OCI-LY3 (cell line): ENCODE results near the gene CR1L.

ENCODE experiments used
- H2AFZ ChIP-seq: fragments of 200-600, 300-600 bp; shearing (Covaris generic); 2 replicates; pipeline ENCODE4 v1.6.0; 2014; ENCODE audit warnings: antibody characterized with exemption, low read depth, low read length
- H3K27ac ChIP-seq: fragments of 200-600, 300-600 bp; sonication (generic); 2 replicates; pipeline ENCODE4 v1.5.1; 2014; ENCODE audit warnings: mild to moderate bottlenecking, low read length, moderate library complexity, mixed read lengths
- H3K27me3 ChIP-seq: fragments of 200-600, 300-600 bp; sonication (generic); 2 replicates; pipeline ENCODE4 v1.6.1; 2014; ENCODE audit warnings: low read depth, low read length, mixed read lengths
- H3K36me3 ChIP-seq: fragments of 200-600, 300-600 bp; sonication (generic); replicated peaks from 2 replicates; pipeline ENCODE3; 2014; ENCODE audit warnings: low read depth, low read length, mixed read lengths
- H3K4me1 ChIP-seq: fragments of 300-600, 200-600 bp; sonication (generic); 2 replicates; pipeline ENCODE4 v1.6.1; 2014; ENCODE audit warnings: low read length, mixed read lengths
- H3K4me2 ChIP-seq: fragments of 200-600, 300-600 bp; sonication (generic); 2 replicates; pipeline ENCODE4 v1.6.1; 2014; ENCODE audit warnings: low read length, mixed read lengths
- H3K4me3 ChIP-seq: fragments of 300-600, 200-600 bp; sonication (generic); 2 replicates; pipeline ENCODE4 v1.5.1; 2014; ENCODE audit warnings: antibody characterized with exemption, mild to moderate bottlenecking, low read length, moderate library complexity
- H3K79me2 ChIP-seq: fragments of 300-600, 200-600 bp; shearing (Covaris generic); 2 replicates; pipeline ENCODE4 v1.6.1; 2014; ENCODE audit warnings: mild to moderate bottlenecking, low read length, mixed read lengths
- H3K9ac ChIP-seq: fragments of 300-600, 200-600 bp; shearing (Covaris generic); 2 replicates; pipeline ENCODE4 v1.6.0; 2014; ENCODE audit warnings: mild to moderate bottlenecking, low read length, moderate library complexity
- H3K9me3 ChIP-seq: fragments of 200-600, 300-600 bp; shearing (Covaris generic); 2 replicates; pipeline ENCODE4 v1.6.1; 2014; ENCODE audit warnings: low read length, mixed read lengths; ENCODE audit not compliant: insufficient read depth
- H4K20me1 ChIP-seq: fragments of 200-600, 300-600 bp; sonication (generic); 2 replicates; pipeline ENCODE4 v1.6.1; 2016; ENCODE audit warnings: low read length, mixed read lengths; ENCODE audit not compliant: insufficient read depth
- EZH2phosphoT487 ChIP-seq: fragments of 200-600 bp; shearing (Covaris generic); IDR thresholded peaks from 2 replicates; pipeline ENCODE4 v1.6.1; 2018; ENCODE audit warnings: antibody characterized with exemption, mixed run types, low read depth
- TF ChIP-seq, protein P1 (sequence below): fragments of 200-600, 300-600 bp; sonication (generic); IDR thresholded peaks from 2 replicates; pipeline ENCODE4 v1.5.1; 2014; ENCODE audit warnings: antibody characterized with exemption, low read length, low read depth

The CR1L gene

DNA sequence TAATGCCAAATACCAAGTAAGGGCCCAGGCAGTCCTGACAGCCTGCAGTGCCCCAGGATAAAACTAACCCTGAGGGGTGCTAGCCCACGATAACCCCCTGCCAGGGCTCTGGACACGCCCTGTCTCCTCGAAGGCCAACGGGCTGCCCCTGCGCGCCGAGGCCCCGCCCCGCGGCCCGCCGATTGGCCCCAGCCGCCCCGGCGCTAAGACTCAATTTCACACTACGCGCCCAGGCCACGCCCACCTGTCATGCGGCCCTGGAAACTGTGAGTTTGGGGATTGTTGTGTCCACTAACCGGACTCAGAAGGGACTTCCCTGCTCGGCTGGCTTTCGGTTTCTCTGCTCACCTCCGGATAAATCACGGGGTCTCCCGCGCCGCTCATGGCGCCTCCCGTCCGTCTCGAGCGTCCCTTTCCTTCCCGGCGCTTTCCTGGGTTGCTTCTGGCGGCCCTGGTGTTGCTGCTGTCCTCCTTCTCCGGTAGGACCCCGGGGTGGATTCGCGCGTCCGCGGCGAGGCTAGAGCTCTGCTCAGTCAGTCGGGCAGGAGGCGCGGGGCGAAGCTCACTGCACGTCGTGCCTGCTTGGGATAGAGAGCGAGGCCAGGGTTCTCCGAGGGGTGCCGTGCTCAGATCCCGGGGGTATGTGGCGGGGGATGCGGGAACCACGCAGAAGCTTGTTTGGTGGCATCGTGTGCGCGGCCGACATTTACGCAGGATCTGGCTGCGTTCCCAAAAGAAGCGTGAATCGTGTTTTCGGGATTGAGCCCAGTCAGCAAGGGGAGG lies at the start of gene CR1L:
Gene CR1L (plus strand): TSS at position 282 of the 783 bp plus-strand sequence. CDS start 101 bp downstream, at position 383.
- Histone ChIP-seq H3K27ac (no peak within 1 kb of the TSS), H4K20me1 (no peaks in the 10 kb centered on the region), H3K27me3 (peaks cover 37% of the 10 kb centered on the region), H3K4me2 (peak within 1 kb of the TSS; percentile 95), H3K4me1 (peaks cover 40% of the 10 kb centered on the region), H3K36me3 (no peaks in the 10 kb centered on the region), H3K79me2 (no peaks in the 10 kb centered on the region), H3K9ac (peak within 1 kb of the TSS; percentile 19; the same call in 1 of the 2 replicates), H3K9me3 (no peaks in the 10 kb centered on the region), H2AFZ (peak within 1 kb of the TSS; percentile 87), H3K4me3 (peak within 1 kb of the TSS; percentile 81)
- no peak for TF ChIP-seq EZH2phosphoT487
- TF ChIP-seq, protein P1, sequence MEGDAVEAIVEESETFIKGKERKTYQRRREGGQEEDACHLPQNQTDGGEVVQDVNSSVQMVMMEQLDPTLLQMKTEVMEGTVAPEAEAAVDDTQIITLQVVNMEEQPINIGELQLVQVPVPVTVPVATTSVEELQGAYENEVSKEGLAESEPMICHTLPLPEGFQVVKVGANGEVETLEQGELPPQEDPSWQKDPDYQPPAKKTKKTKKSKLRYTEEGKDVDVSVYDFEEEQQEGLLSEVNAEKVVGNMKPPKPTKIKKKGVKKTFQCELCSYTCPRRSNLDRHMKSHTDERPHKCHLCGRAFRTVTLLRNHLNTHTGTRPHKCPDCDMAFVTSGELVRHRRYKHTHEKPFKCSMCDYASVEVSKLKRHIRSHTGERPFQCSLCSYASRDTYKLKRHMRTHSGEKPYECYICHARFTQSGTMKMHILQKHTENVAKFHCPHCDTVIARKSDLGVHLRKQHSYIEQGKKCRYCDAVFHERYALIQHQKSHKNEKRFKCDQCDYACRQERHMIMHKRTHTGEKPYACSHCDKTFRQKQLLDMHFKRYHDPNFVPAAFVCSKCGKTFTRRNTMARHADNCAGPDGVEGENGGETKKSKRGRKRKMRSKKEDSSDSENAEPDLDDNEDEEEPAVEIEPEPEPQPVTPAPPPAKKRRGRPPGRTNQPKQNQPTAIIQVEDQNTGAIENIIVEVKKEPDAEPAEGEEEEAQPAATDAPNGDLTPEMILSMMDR, result no peak

DNA sequence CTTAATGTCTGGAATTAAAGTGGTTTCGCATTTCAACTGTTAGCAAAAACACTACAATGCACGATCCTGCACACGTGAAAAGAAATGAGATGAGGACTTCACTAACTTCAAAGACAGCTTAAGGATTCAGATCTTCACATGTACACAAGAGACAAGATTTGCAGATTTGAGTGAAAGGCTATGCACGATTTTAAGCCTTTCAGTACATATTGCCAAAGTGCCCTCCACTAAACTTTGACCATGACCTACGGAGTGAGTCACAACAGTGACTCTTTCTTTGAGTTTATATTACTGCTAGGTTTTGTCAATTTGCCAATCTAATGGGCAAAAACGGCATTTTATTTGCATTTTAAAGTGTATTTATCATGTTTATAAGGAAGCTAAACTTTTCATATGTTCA lies 41.2 kb upstream of the CR1L start:
- H3K79me2 ChIP-seq, result no peaks in the 10 kb centered on the region
- H3K27me3 ChIP-seq, result peaks cover 38% of the 10 kb centered on the region
- no peaks in the 10 kb centered on the region for H3K9me3 ChIP-seq
- no peak overlapping the region for H3K4me2 ChIP-seq
- no peaks in the 10 kb centered on the region for H3K36me3 ChIP-seq
- H3K4me1 ChIP-seq, result no peaks in the 10 kb centered on the region
- H3K9ac ChIP-seq, result no peak overlapping the region
- no peak overlapping the region for H3K4me3 ChIP-seq
- no peak for TF ChIP-seq EZH2phosphoT487
- TF ChIP-seq, protein P1, result no peak
- H4K20me1 ChIP-seq, result no peaks in the 10 kb centered on the region
- H2AFZ ChIP-seq, result no peak overlapping the region
- no peak overlapping the region for H3K27ac ChIP-seq

DNA sequence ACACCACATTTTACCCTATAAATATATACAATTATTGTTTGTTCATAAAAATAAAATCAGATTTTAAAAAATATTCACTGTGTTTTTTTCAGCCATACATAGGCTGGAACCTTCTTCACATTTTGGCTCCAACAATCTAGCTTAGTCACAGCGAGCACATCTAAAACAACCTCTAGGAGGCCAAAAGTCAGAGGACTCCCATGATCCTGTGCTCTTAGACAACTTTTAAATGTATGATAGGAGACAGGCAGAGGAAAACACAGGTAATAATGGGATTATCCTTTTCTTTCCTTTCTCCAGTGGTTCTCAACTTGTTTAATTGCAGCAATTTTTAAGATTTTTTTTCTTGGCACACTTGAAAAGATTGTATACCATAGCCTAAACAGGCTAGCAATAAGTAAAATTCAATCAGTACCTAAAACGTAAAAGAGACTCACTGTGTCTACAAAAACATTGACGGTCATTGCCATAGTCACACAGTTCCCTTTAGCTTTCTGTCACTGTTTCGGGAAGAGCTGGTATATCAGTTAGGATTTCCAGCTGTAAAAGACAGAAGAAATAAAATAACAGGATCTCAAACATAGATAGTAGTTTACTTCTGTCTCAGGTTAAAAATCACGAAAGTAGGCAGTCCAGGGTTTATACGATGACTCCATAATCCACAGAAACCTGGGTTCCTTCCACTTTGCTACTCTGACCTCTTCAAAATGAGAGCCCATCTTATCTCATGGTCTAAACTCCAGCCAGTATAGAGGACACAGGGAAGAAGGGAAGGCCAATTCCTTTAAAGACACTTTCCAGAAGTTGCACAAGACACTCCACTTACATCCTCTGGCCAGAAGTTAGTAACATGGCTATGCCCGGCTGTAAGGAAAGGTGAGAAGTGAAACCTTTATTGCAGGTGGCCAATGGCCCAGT lies 39.2 kb upstream of the CR1L start:
- no peak overlapping the region for H3K4me3 ChIP-seq
- H2AFZ ChIP-seq, result no peak overlapping the region
- no peak overlapping the region for H3K4me2 ChIP-seq
- no peak overlapping the region for H3K27ac ChIP-seq
- H4K20me1 ChIP-seq, result no peaks in the 10 kb centered on the region
- peaks cover 24% of the 10 kb centered on the region for H3K27me3 ChIP-seq
- no peaks in the 10 kb centered on the region for H3K79me2 ChIP-seq
- no peaks in the 10 kb centered on the region for H3K9me3 ChIP-seq
- no peak for TF ChIP-seq EZH2phosphoT487
- TF ChIP-seq, protein P1, result no peak
- no peaks in the 10 kb centered on the region for H3K36me3 ChIP-seq
- no peak overlapping the region for H3K9ac ChIP-seq
- H3K4me1 ChIP-seq, result no peaks in the 10 kb centered on the region

DNA sequence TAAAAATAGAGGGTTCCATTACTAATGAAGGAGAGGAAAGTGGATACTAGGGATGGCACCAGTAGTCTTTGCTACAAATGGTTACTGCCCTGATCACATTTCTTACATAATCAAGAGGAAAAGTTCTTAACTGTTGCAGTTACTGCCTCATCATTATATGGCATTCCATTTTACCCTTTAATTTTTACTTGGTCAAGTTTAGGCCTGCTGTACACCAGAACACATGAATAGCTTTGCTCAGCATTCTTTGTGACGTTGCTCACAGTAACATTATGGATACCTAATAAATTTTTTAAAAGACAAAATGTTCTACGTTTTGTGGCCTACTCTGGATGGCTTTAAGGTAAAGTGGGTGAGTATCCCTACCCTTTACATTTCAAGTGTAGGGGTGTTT lies 38.6 kb upstream of the CR1L start:
- no peak for TF ChIP-seq EZH2phosphoT487
- TF ChIP-seq, protein P1, result no peak
- Histone ChIP-seq H3K79me2 (no peaks in the 10 kb centered on the region), H3K27me3 (peaks cover 22% of the 10 kb centered on the region), H3K27ac (no peak overlapping the region), H3K9me3 (no peaks in the 10 kb centered on the region), H3K36me3 (no peaks in the 10 kb centered on the region), H2AFZ (no peak overlapping the region), H3K4me1 (no peaks in the 10 kb centered on the region), H3K9ac (no peak overlapping the region), H3K4me2 (no peak overlapping the region), H3K4me3 (no peak overlapping the region), H4K20me1 (no peaks in the 10 kb centered on the region)
